ENCODE data around the gene RGS3. TPM values are rescaled to one million over a fixed set of nuclear protein-coding genes. Genes with fewer than 3 reads are reported as not detected.
A peak's percentile ranks its signal among the peaks of the same experiment; 100 is the strongest.

RGS3 gene
- total and polyA plus RNA-seq, 10 of the 15 experiments (the other 5 are each of a cell fraction or from before 2014, with no cell fraction given) = 2.9 to 138 (median 28.8) TPM

DNA sequence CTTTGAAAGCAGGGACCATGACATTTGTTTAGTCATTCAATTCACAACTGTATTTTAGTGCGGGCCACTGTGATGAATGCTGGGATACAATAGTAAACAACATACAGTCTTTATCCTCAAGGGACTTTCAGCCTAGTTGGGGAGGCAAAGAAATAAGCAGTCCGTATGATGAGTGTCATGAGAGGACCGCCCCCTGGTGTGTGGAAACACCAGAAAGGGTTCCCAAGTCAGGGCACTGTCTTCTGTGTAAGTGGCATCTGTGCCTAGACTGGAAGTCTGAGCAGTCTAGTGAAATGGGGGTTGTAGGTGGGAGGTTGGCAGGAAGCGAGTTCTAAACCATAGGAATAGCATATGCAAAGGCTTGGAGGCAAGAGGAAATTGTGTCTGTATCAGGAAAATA lies 46.2 kb upstream of the RGS3 start:
- H3K4me3 ChIP-seq = no peak overlapping the region
- H3K36me3 ChIP-seq (ENCODE audit: control insufficient read depth in 2 of 2, insufficient read depth in 2 of 2, low read length in 1 of 2) = no peaks in the 10 kb centered on the region
- H3K9ac ChIP-seq (ENCODE audit: control insufficient read depth, insufficient read depth, low read length) = no peak overlapping the region
- no peak overlapping the region; the same call in 1 of the 2 replicates for H2AFZ ChIP-seq (ENCODE audit: control insufficient read depth, low read depth, low read length)
- no peaks in the 10 kb centered on the region for H4K20me1 ChIP-seq (ENCODE audit: control insufficient read depth, insufficient read depth)
- in situ Hi-C loops (cut with MboI) (no loop called here), intact Hi-C loops (cut with micrococcal nuclease; ENCODE audit: unreplicated experiment) (no loop called here)
- BruUV-seq (replicated peaks) = no TSS peak
- H3K79me2 ChIP-seq (ENCODE audit: control insufficient read depth, insufficient read depth, low read length) = no peaks in the 10 kb centered on the region
- no peaks in the 10 kb centered on the region for H3K27me3 ChIP-seq (replicated peaks in 1 of 2; ENCODE audit: control insufficient read depth in 2 of 2, insufficient read depth in 2 of 2, low read length in 1 of 2)
- H3K4me1 ChIP-seq (ENCODE audit: control insufficient read depth, insufficient read depth, low read length) = peaks cover 12% of the 10 kb centered on the region; the same call in 1 of the 2 replicates
- no peaks in the 10 kb centered on the region for H3K9me3 ChIP-seq (replicated peaks; ENCODE audit: control insufficient read depth, insufficient read depth, low read length)
- no peak for DNase-seq (ENCODE audit: low read depth, low spot score)
- WGBS (ENCODE audit: insufficient coverage, insufficient replicate concordance, low lambda C conversion rate, missing lambda C conversion rate) = 42% methylated on average over 4 of the region's 4 CpGs
- ATAC-seq = no peak
- RAD21 ChIA-PET (ENCODE audit: unreplicated experiment) = interaction anchor here (1.3 kb wide), 1 partner anchor 241 kb away, joined by 6 read pairs; no protein-coding TSS in a partner anchor
- POLR2A ChIA-PET = no interaction called here
- SMC1A ChIA-PET (ENCODE audit: uncharacterized antibody, unreplicated experiment) = interaction anchor here (1.0 to 1.6 kb wide), 2 partner anchors 106 to 241 kb away, joined by 3 to 5 read pairs; no protein-coding TSS in a partner anchor
- H3K27ac ChIP-seq (ENCODE audit: control insufficient read depth, insufficient read depth) = no peak overlapping the region
- CTCF ChIA-PET = interaction anchor here (1.4 to 3.3 kb wide), 2 partner anchors 13 to 17 kb away, joined by 4 to 13 read pairs; partner anchors contain the start of gene ALAD
- FAIRE-seq = peak; percentile 18
- H3K4me2 ChIP-seq (ENCODE audit: control insufficient read depth, insufficient read depth) = no peak overlapping the region
- no peak for TF ChIP-seq RAD51 (IDR thresholded peaks at IDR 0.05)
- TF ChIP-seq SIN3A (IDR thresholded peaks at IDR 0.05; ENCODE audit: low read depth, low read length) = no peak
- TF ChIP-seq MXI1 (IDR thresholded peaks at IDR 0.05; ENCODE audit: low read depth, low read length) = no peak
- no peak for TF ChIP-seq PAX5 (IDR thresholded peaks at IDR 0.05; ENCODE audit: borderline replicate concordance, low read depth, low read length)
- TF ChIP-seq ZNF24 (IDR thresholded peaks at IDR 0.05) = no peak
- TF ChIP-seq SMAD1 (IDR thresholded peaks at IDR 0.05; ENCODE audit: low read depth, partially characterized antibody) = no peak
- no peak for TF ChIP-seq ATF7 (IDR thresholded peaks at IDR 0.05; ENCODE audit: low read depth)
- no peak for TF ChIP-seq SRF (IDR thresholded peaks at IDR 0.05; ENCODE audit: low read depth in 2 of 2, low read length in 2 of 2)
- no peak for TF ChIP-seq EGR1 (IDR thresholded peaks at IDR 0.05; ENCODE audit: borderline replicate concordance in 1 of 2, low read depth in 2 of 2, low read length in 2 of 2)
- no peak for TF ChIP-seq NR2C2 (IDR thresholded peaks at IDR 0.05; ENCODE audit: borderline replicate concordance, control insufficient read depth, insufficient read length, low read depth)
- TF ChIP-seq CREM (IDR thresholded peaks at IDR 0.05; ENCODE audit: low read depth) = no peak
- TF ChIP-seq EZH2 (IDR thresholded peaks at IDR 0.05; ENCODE audit: borderline replicate concordance, control insufficient read depth, low read depth, low read length) = no peak
- no peak for TF ChIP-seq HDGF (IDR thresholded peaks at IDR 0.05)
- TF ChIP-seq JUNB (IDR thresholded peaks at IDR 0.05) = no peak
- no peak for TF ChIP-seq NFYB (IDR thresholded peaks at IDR 0.05; ENCODE audit: insufficient read depth, low read depth, low read length)
- TF ChIP-seq CREB1 (IDR thresholded peaks at IDR 0.05; ENCODE audit: low read depth) = no peak
- no peak for TF ChIP-seq FOXM1 (IDR thresholded peaks at IDR 0.05; ENCODE audit: low read depth, low read length)
- no peak for TF ChIP-seq SIX5 (IDR thresholded peaks at IDR 0.05; ENCODE audit: low read depth, low read length, severe bottlenecking)

Measured in GM12878 (cell line).